HEK293 (cell line): ENCODE measurements around the gene KDM6A.

ENCODE experiments used
- ATF2 ChIP-seq: fragments of 450-650 bp; formaldehyde crosslinking; IDR thresholded peaks from 2 replicates; pipeline ENCODE4 v1.5.1; 2016; ENCODE audit warnings: missing biosample characterization, missing genetic modification characterization, low read depth
- CTCF ChIP-seq: fragments of 450-650 bp; formaldehyde crosslinking; IDR thresholded peaks from 2 replicates; pipeline ENCODE4 v1.5.1; 2016; ENCODE audit warnings: missing biosample characterization, missing genetic modification characterization
- EGR2 ChIP-seq: fragments of 450-650 bp; formaldehyde crosslinking; IDR thresholded peaks from 2 replicates; pipeline ENCODE4 v1.5.1; 2016; ENCODE audit warnings: low read depth, missing biosample characterization, missing genetic modification characterization
- RBAK ChIP-seq: fragments of 450-650 bp; formaldehyde crosslinking; IDR thresholded peaks from 2 replicates; pipeline ENCODE4 v1.5.1; 2016; ENCODE audit warnings: missing biosample characterization, missing genetic modification characterization
- YY1 ChIP-seq: fragments of 450-650 bp; formaldehyde crosslinking; IDR thresholded peaks from 2 replicates; pipeline ENCODE4 v1.5.1; 2018; ENCODE audit warnings: missing biosample characterization, missing genetic modification characterization
- ZBTB49 ChIP-seq: fragments of 450-650 bp; formaldehyde crosslinking; IDR thresholded peaks from 2 replicates; pipeline ENCODE4 v1.5.1; 2016; ENCODE audit warnings: missing biosample characterization, missing genetic modification characterization, low read depth
- ZBTB8A ChIP-seq: fragments of 450-650 bp; formaldehyde crosslinking; IDR thresholded peaks from 2 replicates; pipeline ENCODE4 v1.5.1; 2016; ENCODE audit warnings: missing biosample characterization, missing genetic modification characterization
- ZNF133 ChIP-seq: fragments of 450-650 bp; formaldehyde crosslinking; IDR thresholded peaks from 2 replicates; pipeline ENCODE4 v1.5.1; 2016; ENCODE audit warnings: missing biosample characterization, missing genetic modification characterization
- ZNF362 ChIP-seq: fragments of 450-650 bp; formaldehyde crosslinking; IDR thresholded peaks from 2 replicates; pipeline ENCODE4 v1.5.1; 2016; ENCODE audit warnings: missing biosample characterization, missing genetic modification characterization
- ZNF596 ChIP-seq: fragments of 450-650 bp; IDR thresholded peaks from 2 replicates; pipeline ENCODE4 v1.5.0; 2018; ENCODE audit warnings: missing biosample characterization, mild to moderate bottlenecking, missing genetic modification characterization, moderate library complexity
- ZNF776 ChIP-seq: fragments of 450-650 bp; formaldehyde crosslinking; IDR thresholded peaks from 2 replicates; pipeline ENCODE4 v1.5.0; 2017; ENCODE audit warnings: missing biosample characterization, missing genetic modification characterization, borderline replicate concordance
- ZNF830 ChIP-seq: fragments of 450-650 bp; IDR thresholded peaks from 2 replicates; pipeline ENCODE4 v1.5.0; 2018; ENCODE audit warnings: missing biosample characterization, missing genetic modification characterization, low read depth, mild to moderate bottlenecking, moderate library complexity
- ZSCAN4 ChIP-seq: fragments of 450-650 bp; formaldehyde crosslinking; IDR thresholded peaks from 2 replicates; pipeline ENCODE4 v1.5.1; 2017; ENCODE audit warnings: missing biosample characterization, missing genetic modification characterization

GRCh38 chrX:44975666-44976263 is 102.8 kb downstream of the KDM6A start:
- TF ChIP-seq ZNF362 (tag by site-specific recombination), result no peak
- TF ChIP-seq ZNF776 (tag by site-specific recombination), result no peak
- TF ChIP-seq CTCF, result no peak
- no peak for TF ChIP-seq ZNF830
- TF ChIP-seq ZNF133 (tag by site-specific recombination), result no peak
- no peak for TF ChIP-seq RBAK (tag by site-specific recombination)
- TF ChIP-seq ZSCAN4 (tag by site-specific recombination), result no peak
- TF ChIP-seq ZBTB49, result no peak
- TF ChIP-seq EGR2 (tag by site-specific recombination), result no peak
- TF ChIP-seq ZBTB8A, result no peak
- TF ChIP-seq YY1 (tag by site-specific recombination), result no peak
- no peak for TF ChIP-seq ATF2
- no peak for TF ChIP-seq ZNF596
